ENCODE measurements around the gene MIR17HG.
"Not testable (repeated sequence)": the region's sequence is repeated elsewhere in the genome, so short reads cannot be mapped to it uniquely, and the experiment has no call there.

The MIR17HG gene

GRCh38 chr13:91346062-91346461, 1.4 kb upstream of the MIR17HG start:
- DNase-seq (ENCODE audit: extremely low spot score, insufficient read length, low read depth): no peak
- no peak for FAIRE-seq

- no peak for DNase-seq (ENCODE audit: extremely low spot score, insufficient read length, low read depth)
- peak; percentile 69 for FAIRE-seq
Observed at GRCh38 chr13:91346850-91347201, 661 bp upstream of the MIR17HG start.

GRCh38 chr13:91347996-91348905, 764 bp downstream of the MIR17HG start:
- DNase-seq (ENCODE audit: extremely low spot score, insufficient read length, low read depth): peak; percentile 32
- no peak for FAIRE-seq

- DNase-seq (ENCODE audit: extremely low spot score, insufficient read length, low read depth) (peak; percentile 71), FAIRE-seq (peak; percentile 80)
Observed at GRCh38 chr13:91348906-91349435, 1.5 kb downstream of the MIR17HG start.

GRCh38 chr13:91349992-91350911, 2.8 kb downstream of the MIR17HG start:
- no peak for DNase-seq (ENCODE audit: extremely low spot score, insufficient read length, low read depth)
- no peak for FAIRE-seq

GRCh38 chr13:91351123-91351522, 3.6 kb downstream of the MIR17HG start:
- FAIRE-seq (no peak), DNase-seq (ENCODE audit: extremely low spot score, insufficient read length, low read depth) (no peak)

GRCh38 chr13:91351980-91352379, 4.5 kb downstream of the MIR17HG start:
- DNase-seq (ENCODE audit: extremely low spot score, insufficient read length, low read depth): no peak
- no peak for FAIRE-seq

- not testable (repeated sequence) for DNase-seq (ENCODE audit: extremely low spot score, insufficient read length, low read depth); FAIRE-seq
Observed at GRCh38 chr13:91352891-91353290, 5.4 kb downstream of the MIR17HG start.

- no peak for FAIRE-seq
- no peak for DNase-seq (ENCODE audit: extremely low spot score, insufficient read length, low read depth)
Observed at GRCh38 chr13:91353494-91353893, 6.0 kb downstream of the MIR17HG start.

- DNase-seq (ENCODE audit: extremely low spot score, insufficient read length, low read depth) (no peak), FAIRE-seq (no peak)
Observed at GRCh38 chr13:91355099-91355825, 7.8 kb downstream of the MIR17HG start.

- DNase-seq (ENCODE audit: extremely low spot score, insufficient read length, low read depth) (no peak), FAIRE-seq (no peak)
Observed at GRCh38 chr13:91355826-91356710, 8.6 kb downstream of the MIR17HG start.

GRCh38 chr13:91356919-91357612, 9.6 kb downstream of the MIR17HG start:
- DNase-seq (ENCODE audit: extremely low spot score, insufficient read length, low read depth) (no peak), FAIRE-seq (no peak)

GRCh38 chr13:91357613-91358386, 10.3 kb downstream of the MIR17HG start:
- FAIRE-seq: no peak
- no peak for DNase-seq (ENCODE audit: extremely low spot score, insufficient read length, low read depth)

GRCh38 chr13:91358387-91358782, 10.9 kb downstream of the MIR17HG start:
- DNase-seq (ENCODE audit: extremely low spot score, insufficient read length, low read depth) (no peak), FAIRE-seq (peak; percentile 15)

GRCh38 chr13:91359111-91359510, 11.6 kb downstream of the MIR17HG start:
- no peak for DNase-seq (ENCODE audit: extremely low spot score, insufficient read length, low read depth)
- no peak for FAIRE-seq

- FAIRE-seq (no peak), DNase-seq (ENCODE audit: extremely low spot score, insufficient read length, low read depth) (no peak)
Observed at GRCh38 chr13:91359631-91360030, 12.1 kb downstream of the MIR17HG start.

GRCh38 chr13:91360246-91360751, 12.8 kb downstream of the MIR17HG start:
- DNase-seq (ENCODE audit: extremely low spot score, insufficient read length, low read depth): no peak
- FAIRE-seq: no peak
